OCI-LY3 (cell line): Measurements from ENCODE around the gene NKAIN2.

Source experiments
- H2AFZ ChIP-seq: fragments of 200-600, 300-600 bp; shearing (Covaris generic); 2 replicates; pipeline ENCODE4 v1.6.0; 2014; ENCODE audit warnings: antibody characterized with exemption, low read depth, low read length
- H3K27ac ChIP-seq: fragments of 200-600, 300-600 bp; sonication (generic); 2 replicates; pipeline ENCODE4 v1.5.1; 2014; ENCODE audit warnings: mild to moderate bottlenecking, low read length, moderate library complexity, mixed read lengths
- H3K27me3 ChIP-seq: fragments of 200-600, 300-600 bp; sonication (generic); 2 replicates; pipeline ENCODE4 v1.6.1; 2014; ENCODE audit warnings: low read depth, low read length, mixed read lengths
- H3K36me3 ChIP-seq: fragments of 200-600, 300-600 bp; sonication (generic); replicated peaks from 2 replicates; pipeline ENCODE3; 2014; ENCODE audit warnings: low read depth, low read length, mixed read lengths
- H3K4me1 ChIP-seq: fragments of 300-600, 200-600 bp; sonication (generic); 2 replicates; pipeline ENCODE4 v1.6.1; 2014; ENCODE audit warnings: low read length, mixed read lengths
- H3K4me2 ChIP-seq: fragments of 200-600, 300-600 bp; sonication (generic); 2 replicates; pipeline ENCODE4 v1.6.1; 2014; ENCODE audit warnings: low read length, mixed read lengths
- H3K4me3 ChIP-seq: fragments of 300-600, 200-600 bp; sonication (generic); 2 replicates; pipeline ENCODE4 v1.5.1; 2014; ENCODE audit warnings: antibody characterized with exemption, mild to moderate bottlenecking, low read length, moderate library complexity
- H3K79me2 ChIP-seq: fragments of 300-600, 200-600 bp; shearing (Covaris generic); 2 replicates; pipeline ENCODE4 v1.6.1; 2014; ENCODE audit warnings: mild to moderate bottlenecking, low read length, mixed read lengths
- H3K9ac ChIP-seq: fragments of 300-600, 200-600 bp; shearing (Covaris generic); 2 replicates; pipeline ENCODE4 v1.6.0; 2014; ENCODE audit warnings: mild to moderate bottlenecking, low read length, moderate library complexity
- H3K9me3 ChIP-seq: fragments of 200-600, 300-600 bp; shearing (Covaris generic); 2 replicates; pipeline ENCODE4 v1.6.1; 2014; ENCODE audit warnings: low read length, mixed read lengths; ENCODE audit not compliant: insufficient read depth
- H4K20me1 ChIP-seq: fragments of 200-600, 300-600 bp; sonication (generic); 2 replicates; pipeline ENCODE4 v1.6.1; 2016; ENCODE audit warnings: low read length, mixed read lengths; ENCODE audit not compliant: insufficient read depth
- CTCF ChIP-seq: fragments of 200-600, 300-600 bp; sonication (generic); IDR thresholded peaks from 2 replicates; pipeline ENCODE4 v1.5.1; 2014; ENCODE audit warnings: antibody characterized with exemption, low read length, low read depth
- EZH2phosphoT487 ChIP-seq: fragments of 200-600 bp; shearing (Covaris generic); IDR thresholded peaks from 2 replicates; pipeline ENCODE4 v1.6.1; 2018; ENCODE audit warnings: antibody characterized with exemption, mixed run types, low read depth

NKAIN2 gene

GRCh38 chr6:123897965-123898364 is 94.3 kb downstream of the NKAIN2 start:
- Histone ChIP-seq H3K9me3 (no peaks in the 10 kb centered on the region), H3K27ac (no peak overlapping the region), H3K4me1 (peaks cover 19% of the 10 kb centered on the region), H2AFZ (no peak overlapping the region), H3K79me2 (no peaks in the 10 kb centered on the region), H3K9ac (no peak overlapping the region), H3K4me3 (no peak overlapping the region), H3K27me3 (no peaks in the 10 kb centered on the region), H3K36me3 (no peaks in the 10 kb centered on the region), H3K4me2 (no peak overlapping the region), H4K20me1 (no peaks in the 10 kb centered on the region)
- TF ChIP-seq EZH2phosphoT487: no peak
- no peak for TF ChIP-seq CTCF

DNA sequence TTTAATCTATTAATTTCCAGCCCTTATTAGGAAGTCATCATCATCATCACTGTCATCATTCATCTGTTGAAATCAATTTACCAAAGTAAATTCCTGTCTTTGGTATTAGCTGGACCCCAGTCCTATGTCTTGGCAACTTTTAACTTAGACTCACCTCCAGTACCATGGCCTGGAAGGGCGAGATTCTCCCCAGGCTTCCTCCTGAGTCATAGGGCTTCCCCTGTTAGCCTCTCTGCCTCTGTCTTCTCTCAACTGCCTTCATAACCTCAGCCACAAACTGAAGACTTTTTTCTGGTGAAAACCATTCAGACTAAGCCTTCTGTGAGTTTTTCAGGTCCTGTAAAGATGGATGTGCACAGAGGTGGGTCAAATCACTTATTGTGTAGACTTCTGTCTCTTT is 95.0 kb downstream of the NKAIN2 start:
- Histone ChIP-seq H3K27ac (no peak overlapping the region), H3K9ac (no peak overlapping the region), H3K27me3 (no peaks in the 10 kb centered on the region), H3K4me1 (peaks cover 19% of the 10 kb centered on the region), H4K20me1 (no peaks in the 10 kb centered on the region), H3K9me3 (no peaks in the 10 kb centered on the region), H2AFZ (no peak overlapping the region), H3K4me2 (no peak overlapping the region), H3K79me2 (no peaks in the 10 kb centered on the region), H3K36me3 (no peaks in the 10 kb centered on the region), H3K4me3 (no peak overlapping the region)
- no peak for TF ChIP-seq CTCF
- no peak for TF ChIP-seq EZH2phosphoT487

DNA sequence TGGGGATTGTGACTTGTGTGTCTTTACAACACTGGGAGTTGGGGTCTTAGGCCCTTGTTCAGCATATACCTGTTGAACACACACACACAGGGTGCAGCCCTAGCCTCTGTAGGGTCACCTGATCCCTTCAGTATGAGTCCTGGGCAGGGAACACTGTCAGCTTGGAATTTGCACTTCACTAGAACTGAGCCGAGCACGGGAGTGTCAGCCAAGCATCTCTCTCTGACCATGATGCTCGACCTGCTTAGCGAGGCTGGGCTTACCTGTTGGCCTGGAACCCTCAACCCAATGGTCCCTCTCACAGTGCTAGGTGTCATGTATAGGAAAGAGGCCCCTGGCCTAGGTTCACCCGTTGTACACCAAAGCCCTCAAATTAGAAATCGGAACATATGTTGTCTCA is 96.1 kb downstream of the NKAIN2 start:
- H2AFZ ChIP-seq: no peak overlapping the region
- no peaks in the 10 kb centered on the region for H3K36me3 ChIP-seq
- peaks cover 19% of the 10 kb centered on the region for H3K4me1 ChIP-seq
- H3K4me2 ChIP-seq: no peak overlapping the region
- no peak for TF ChIP-seq EZH2phosphoT487
- no peak for TF ChIP-seq CTCF
- H3K27me3 ChIP-seq: no peaks in the 10 kb centered on the region
- H4K20me1 ChIP-seq: no peaks in the 10 kb centered on the region
- no peaks in the 10 kb centered on the region for H3K9me3 ChIP-seq
- no peak overlapping the region for H3K4me3 ChIP-seq
- H3K9ac ChIP-seq: no peak overlapping the region
- H3K79me2 ChIP-seq: no peaks in the 10 kb centered on the region
- no peak overlapping the region for H3K27ac ChIP-seq

- H3K79me2 ChIP-seq: no peaks in the 10 kb centered on the region
- no peak for TF ChIP-seq EZH2phosphoT487
- no peak for TF ChIP-seq CTCF
- H2AFZ ChIP-seq: no peak overlapping the region
These were observed 97.8 kb downstream of the NKAIN2 start for GRCh38 chr6:123901436-123901835.

More at GRCh38 chr6:123901436-123901835, 97.8 kb downstream of the NKAIN2 start:
- Histone ChIP-seq H4K20me1 (no peaks in the 10 kb centered on the region), H3K4me3 (no peak overlapping the region), H3K4me1 (peaks cover 17% of the 10 kb centered on the region), H3K4me2 (no peak overlapping the region), H3K27me3 (no peaks in the 10 kb centered on the region), H3K9ac (no peak overlapping the region), H3K9me3 (no peaks in the 10 kb centered on the region), H3K36me3 (no peaks in the 10 kb centered on the region), H3K27ac (no peak overlapping the region)
